T-helper 22 cell (primary cell): ENCODE measurements around the gene INTS11.

ENCODE experiments used
- DNase-seq: peaks from one replicate; pipeline ENCODE4 v3.0.0-alpha.2; 2020; ENCODE audit warnings: low read depth

INTS11 gene

DNA sequence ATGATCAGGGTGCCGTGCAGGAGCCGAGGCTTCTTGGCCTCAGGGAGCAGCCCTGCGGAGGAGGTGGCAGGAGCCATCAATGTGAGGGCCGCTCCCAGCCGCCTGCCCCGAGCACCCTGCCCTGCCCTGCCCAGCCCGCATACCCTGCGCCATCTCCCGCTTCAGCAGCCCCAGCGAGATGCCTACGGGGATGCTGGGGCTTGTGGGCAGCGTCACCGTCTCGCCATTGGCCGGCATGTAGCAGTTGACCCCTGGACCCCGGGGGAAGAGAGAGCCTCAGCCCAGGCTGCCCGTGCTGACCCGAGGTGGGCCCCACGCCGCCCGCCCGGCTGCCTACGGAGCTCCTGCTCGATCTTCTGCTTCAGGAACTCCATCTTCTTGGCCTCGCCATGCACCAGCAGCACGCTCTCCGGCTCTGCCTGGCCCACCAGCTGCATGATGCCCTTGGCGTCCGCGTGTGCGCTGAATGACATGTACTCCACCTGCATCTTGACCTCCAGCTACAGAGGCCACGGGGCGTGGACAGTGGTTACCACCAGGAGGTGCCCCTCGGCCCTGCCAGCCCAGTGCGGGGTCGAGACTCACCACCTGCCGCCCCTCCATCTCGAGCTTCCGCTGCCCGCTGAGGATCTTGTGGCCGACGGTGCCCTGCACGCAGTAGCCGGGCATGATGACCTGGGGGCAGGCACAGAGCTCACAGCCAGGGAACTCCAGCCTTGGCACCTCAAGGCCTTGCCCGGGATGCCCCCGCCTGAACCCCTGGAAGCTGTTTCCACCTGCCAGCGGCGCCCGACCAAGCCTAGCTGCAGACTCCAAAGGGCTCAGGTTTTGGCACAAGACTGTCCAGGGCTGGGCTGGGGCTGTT lies 11.8 kb downstream of the INTS11 start:
- no peak for DNase-seq

DNA sequence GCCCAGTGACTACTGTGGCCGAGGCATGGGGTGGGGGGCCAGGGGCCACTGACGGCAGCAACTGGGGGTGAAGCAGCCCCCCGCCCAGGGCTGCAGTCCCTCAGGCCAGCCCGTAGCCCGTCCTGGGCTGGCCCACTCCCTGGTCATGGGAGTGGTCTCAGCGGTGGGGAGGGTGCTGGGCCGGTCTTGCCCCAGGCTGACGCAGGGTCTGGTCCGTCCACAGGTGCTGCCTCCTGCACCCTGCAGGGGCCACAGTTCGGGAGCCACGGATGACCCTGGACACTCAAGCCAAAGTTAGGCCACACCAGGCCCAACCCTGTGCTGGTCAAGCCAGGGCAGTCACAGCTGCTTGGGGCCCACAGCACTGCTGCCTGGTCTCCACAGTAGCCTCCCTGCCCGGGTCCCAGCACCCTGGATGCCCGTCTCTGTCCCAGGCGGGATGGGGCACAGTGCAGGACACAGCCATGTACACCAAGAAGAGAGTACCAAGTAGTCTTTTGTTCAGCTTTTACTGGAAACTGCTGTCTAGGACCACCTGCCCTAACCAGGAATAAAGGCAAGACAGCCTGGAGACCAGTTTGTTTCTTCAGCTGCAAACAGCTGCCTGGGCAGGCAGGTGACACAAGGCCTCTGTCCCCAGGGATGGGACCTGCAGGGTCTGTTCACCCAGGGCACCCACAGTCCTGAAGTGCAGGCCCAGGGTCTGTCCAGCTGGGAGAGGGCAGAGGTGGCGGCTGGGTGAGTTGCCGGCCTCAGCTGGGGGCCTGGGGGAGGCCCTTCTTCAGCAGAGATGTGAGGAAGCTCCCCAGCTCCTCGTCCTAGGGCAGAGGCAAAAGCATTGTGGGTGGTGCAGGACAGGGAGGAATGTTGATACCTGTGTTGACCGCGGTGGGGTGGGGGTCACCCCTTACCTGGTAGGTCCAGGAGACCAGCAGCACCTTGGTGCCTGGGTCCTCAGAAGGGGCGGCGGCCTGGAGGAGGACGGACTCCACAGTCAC lies 13.1 kb downstream of the INTS11 start:
- no peak for DNase-seq

DNA sequence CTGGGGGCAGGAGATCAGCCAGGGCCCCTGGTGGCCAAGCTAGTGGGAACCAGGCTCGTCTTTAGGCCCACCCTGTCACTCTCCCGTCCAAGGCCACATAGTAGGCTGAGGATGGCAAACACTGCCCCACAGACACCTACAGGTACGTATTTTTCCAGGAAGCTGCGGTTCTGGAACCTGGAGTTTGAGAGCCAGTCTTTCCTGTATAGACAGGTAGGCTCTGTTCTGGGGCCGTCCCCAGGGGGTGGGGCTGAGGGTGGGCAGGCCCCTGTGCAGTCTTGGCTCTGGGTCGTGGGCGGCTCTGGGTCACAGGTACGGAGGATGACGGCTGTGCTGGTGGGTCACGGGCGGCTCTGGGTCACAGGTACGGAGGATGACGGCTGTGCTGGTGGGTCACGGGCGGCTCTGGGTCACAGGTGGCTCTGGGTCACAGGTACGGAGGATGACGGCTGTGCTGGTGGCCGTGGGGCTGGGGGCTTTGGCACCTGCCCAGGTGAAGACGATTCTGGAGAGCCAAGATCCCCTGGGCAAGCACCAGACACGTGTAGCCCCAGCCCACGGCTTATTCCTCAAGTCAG lies 13.9 kb downstream of the INTS11 start:
- DNase-seq: no peak

DNA sequence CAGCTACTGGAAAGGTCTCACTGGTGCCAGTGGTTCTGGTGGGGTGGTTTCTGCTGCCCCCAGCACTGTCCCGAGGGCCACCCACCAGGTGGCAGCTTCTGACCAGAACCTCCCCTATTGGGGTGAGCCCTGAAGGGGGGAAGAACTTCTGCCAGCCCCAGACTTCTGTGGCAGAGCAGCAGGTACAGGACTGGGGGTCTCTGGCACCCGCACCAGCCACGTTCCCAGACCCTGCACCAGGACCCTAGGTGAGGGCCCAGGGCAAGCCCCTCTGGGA lies 14.4 kb downstream of the INTS11 start:
- DNase-seq: no peak

DNA sequence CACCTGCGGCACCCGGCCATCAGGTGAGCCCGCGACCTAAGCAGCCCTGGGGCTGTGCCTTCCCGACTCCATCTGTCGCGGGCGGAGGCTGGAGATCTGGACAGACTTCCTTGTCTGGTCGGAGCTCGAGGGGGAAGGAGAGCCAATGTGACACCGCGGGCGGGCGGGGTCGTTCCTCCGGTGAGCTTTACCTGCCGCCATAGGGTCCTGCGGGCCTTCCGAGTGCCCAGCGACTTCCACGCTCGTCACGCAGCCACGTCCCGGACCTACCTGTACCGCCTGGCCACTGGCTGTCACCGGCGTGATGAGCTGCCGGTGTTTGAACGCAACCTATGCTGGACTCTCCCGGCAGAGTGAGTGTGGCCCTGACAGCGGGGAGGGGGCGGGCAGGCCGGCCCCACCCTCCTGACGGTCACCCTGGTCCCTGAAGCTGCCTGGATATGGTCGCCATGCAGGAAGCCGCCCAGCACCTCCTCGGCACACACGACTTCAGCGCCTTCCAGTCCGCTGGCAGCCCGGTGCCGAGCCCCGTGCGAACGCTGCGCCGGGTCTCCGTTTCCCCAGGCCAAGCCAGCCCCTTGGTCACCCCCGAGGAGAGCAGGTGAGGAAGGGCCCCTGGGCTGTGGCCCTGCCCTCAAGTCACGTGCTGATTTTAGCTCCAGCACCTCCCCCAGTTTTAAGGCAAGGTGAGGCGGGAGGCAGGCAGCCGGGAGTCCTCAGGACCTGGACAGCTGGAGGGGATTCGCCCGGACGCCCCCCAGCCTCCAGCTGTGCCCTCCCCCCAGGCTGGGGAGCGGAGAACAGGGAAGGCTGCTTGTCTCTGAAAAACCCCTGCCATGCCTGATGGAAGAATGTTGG lies 15.0 kb downstream of the INTS11 start:
- DNase-seq: no peak

DNA sequence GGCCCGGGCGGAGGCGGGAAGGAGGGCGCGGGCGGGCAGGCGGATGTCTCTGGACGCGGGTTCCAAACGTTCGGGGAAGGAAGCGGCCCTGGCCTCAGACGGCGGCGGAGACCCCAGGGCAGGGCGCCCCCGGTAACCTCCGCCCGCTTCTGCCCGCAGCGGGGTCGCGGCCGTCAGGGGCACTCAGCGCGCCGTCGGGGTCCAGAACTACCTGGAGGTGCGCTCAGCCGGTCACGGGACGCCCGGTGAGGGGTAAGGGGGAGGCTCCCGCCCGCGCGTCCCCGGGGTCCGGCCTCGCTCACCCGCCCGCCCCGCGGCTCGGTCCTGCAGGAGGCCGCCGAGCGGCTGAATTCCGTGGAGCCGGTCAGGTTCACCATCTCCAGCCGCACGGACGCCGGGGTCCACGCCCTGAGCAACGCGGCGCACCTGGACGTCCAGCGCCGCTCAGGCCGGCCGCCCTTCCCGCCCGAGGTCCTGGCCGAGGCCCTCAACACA lies 15.7 kb downstream of the INTS11 start:
- DNase-seq: no peak

DNA sequence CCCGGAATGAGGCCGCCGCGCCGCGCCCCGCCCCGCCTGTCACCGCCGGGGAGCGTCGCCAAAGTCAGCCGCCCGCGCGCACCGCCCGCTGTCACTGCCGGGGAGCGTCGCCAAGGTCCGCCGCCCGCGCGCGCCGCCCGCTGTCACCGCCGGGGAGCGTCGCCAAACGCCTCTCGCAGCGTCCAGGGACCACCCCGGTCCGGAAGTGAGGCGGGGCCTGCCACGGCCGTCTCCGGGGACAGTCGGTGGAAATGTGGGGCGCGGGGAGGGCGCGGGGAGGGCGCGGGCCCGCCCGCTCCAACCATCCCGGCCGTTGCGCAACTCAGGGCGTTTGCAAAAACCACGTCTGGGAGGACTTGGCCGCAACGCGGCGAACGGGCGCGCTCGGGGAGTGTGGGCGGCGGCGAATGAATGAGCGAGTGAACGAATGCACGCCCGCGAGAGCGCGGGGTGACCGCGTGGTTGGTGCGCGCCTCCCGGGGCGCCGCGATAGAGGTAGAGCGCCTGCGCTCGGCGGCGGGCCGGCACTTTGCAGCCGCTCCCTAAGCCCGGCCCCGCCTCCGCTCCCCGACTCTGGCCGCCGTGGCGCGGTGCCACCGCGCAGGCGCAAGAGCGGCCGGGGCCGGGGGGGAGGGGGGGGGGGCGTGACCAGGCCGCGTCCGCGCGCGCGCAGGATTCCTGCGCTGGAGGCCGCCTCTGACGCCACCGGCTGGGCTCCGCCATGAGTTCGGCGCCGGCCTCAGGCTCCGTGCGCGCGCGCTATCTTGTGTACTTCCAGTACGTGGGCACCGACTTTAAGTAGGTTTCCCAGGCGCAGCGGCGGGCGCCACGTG lies 16.3 kb downstream of the INTS11 start, which contains the start of the genes ACAP3 and PUSL1:
ACAP3 (minus strand) TSS at position 8 of the 833 bp plus-strand sequence. CDS start 115 bp downstream, outside the sequence.
PUSL1 (plus strand) TSS at position 675 of the 833 bp plus-strand sequence; CDS start at position 722, 47 bp downstream.
- peak; percentile 82 for DNase-seq

DNA sequence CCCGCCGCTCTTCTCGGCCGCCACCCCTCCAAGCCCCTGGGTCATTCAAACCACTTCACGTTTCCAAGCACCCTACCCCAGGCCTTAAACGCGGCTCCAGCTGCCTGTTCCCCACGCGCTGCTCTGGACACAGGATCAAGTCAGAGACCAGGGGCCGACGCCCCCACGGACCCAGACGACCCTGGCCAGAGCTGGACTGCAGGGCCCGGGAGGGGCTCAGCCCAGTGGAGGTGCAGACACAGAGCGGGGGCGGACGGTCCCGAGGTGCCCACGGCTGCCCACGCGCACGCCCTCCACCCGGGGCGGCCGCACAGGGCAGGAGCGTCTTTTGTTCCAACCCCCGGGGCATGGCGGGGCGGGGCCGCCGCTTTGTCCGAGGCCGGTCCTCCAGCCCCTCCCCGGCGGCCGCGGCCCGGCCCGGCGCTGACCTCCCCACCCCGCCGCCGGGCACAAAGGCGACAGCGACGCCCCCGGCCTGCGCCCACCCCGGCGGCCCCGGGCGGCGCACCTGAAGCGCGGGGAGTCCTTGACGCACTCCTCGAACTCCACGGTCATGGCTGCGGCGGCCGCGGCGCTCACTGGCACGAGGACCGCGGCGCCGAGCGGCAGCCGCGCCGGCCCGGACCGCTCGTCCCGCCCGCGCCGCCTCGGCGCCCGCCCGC lies 17.1 kb downstream of the INTS11 start:
- no peak for DNase-seq

DNA sequence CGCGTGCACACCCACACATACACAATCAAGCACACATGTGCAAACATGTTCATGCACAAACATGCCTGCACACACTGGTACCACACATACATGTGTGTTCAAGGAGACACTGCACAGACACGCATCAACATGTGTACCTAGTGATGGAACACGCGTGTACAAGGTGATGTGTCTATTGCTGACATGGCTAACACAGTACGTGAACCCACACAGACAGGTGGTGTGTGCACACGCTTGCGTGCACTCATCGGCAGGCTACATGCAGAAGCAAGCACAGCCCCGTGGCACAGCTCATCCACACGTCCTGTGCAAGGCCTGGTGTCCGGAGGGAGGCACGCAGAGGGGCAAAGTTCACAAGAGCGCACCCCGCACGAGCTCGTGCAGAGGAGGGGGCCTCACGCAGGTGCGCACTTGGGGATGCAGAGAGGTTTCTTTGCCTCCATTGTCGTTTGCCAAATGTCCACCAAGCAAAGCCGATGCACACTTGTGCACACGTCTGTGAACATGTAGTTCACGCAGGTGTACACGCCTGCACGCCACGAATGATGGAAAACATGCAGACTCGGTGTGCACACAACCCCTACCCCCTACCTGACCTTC lies 17.7 kb downstream of the INTS11 start:
- DNase-seq: no peak

DNA sequence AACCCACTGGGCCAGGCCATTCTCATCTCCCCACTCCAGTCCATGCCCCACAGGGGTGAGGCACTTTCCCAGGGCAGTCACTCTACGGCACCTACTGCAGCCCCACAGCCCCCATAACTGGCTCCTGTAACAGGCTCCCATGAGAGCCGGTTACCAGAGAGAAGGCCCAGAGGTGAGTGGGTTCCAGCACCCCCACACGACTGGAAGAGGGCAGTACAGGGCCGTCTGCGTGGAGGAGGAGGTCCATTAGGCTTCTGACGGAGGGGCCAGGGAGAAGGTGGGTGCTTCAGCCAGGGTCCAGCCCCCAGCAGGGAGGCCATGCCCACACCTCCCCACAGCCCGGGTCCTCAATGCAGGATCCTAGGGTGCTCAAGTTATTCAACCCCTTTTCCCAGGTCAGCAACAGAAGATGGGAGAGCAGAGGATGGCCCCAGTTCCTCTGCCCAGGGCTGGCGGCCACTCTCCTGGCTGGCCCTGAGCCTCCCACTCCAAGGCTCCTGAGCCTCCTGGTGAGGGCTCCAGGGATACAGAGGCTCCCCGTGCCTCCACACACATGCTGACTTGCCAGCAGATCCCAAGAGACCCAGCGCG lies 18.3 kb downstream of the INTS11 start:
- no peak for DNase-seq

DNA sequence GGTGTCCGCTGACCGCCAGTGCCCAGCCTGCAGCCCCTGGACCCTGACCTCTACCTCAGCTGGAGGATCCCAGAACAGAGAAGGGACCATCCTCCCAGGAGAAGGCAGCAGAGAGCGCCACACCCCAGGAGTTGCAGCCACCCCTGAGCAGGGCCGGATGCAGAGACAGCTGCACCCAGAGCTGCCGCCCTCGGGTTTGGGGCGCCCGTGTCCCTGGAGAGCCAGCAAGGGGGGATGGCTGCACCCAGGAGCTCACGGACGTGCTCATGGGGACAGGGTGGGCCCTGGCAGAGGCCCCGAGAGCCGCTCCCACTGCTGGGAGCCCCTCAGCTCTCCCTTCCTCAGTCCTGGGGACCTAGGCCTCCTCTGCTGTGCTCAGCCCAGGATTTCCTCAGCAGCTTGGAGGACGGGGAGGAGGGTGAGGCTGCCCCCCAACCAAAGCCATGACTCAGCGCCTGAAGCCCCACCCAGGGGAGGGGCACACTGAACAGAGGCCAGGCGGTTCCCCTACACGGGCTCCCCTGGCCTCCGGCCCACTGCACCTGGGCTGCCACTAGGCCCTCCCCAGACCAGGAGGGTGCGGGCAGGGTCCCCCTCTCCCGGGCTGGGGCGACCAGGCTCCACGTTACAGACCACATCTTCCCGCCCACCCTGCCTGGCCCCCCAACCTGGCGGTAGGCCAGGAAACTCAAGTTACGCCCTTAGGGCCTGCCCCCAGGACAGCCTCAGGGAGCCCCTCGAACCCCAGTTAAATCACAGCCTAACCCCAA lies 19.0 kb downstream of the INTS11 start:
- peak; percentile 61 for DNase-seq

DNA sequence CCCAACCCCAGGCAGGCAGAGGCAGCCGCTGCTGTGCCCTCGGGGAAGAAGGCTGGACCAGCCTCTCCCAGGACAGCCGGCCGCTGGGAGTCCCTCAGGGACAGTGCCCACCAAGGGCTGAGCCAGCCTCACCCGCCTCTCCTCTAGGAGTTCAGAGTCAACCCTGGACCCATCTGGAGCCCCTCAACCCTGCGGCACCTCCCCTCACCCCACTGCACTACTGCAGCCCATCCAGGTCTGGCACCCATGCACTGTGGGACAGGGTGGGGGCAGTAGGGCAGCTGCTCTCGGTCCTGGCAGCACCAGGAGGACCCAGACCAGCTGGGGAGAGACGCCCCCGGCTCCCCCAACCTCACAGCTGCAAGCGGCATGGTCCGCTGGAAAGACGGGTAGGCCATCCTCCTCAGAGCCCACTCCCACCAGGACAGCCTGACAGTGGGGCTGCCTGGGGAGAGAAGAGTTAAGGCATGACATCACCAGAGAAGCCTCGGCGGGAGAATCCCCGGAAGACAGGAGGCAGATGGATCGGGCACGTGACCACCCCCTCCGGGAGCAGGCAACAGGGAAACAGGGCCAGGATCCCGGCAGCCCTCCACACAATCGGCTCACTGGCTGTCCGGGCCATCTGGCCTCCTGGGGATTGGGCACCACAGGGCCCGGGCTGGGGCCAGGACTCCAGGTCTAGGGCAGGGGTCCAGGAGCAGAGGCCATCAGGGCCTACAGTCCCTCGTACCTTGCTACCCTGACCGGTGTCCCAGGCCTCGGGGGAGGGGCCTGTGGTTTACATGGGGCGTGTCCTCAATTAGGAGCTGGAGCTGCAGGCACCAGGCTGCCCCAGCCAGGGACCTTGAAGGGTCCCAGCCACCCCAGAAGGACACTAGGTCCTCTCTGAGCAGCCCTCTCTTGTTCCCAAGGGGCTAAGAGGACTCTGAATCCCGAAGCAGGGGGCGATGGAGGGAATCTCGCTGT lies 19.8 kb downstream of the INTS11 start:
- no peak for DNase-seq

DNA sequence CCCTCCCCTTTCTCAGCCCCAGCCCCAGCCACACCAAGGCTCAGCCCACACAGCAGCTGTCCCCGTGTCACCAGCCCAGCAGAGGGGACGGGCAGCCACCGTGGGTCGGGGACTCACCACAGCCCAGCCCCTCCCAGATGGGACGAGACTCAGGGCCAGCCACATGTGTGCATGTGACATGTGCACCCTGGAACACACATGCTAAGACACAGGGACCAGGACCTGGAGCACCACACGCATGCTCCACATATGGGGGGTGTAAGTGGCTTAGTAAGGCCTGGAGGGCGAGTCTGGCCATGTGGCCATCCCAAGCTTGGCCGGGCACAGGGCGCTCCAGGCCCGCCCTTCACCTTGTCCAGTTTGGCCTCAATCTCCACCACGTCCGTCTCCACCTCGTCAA lies 20.7 kb downstream of the INTS11 start:
- DNase-seq: no peak

DNA sequence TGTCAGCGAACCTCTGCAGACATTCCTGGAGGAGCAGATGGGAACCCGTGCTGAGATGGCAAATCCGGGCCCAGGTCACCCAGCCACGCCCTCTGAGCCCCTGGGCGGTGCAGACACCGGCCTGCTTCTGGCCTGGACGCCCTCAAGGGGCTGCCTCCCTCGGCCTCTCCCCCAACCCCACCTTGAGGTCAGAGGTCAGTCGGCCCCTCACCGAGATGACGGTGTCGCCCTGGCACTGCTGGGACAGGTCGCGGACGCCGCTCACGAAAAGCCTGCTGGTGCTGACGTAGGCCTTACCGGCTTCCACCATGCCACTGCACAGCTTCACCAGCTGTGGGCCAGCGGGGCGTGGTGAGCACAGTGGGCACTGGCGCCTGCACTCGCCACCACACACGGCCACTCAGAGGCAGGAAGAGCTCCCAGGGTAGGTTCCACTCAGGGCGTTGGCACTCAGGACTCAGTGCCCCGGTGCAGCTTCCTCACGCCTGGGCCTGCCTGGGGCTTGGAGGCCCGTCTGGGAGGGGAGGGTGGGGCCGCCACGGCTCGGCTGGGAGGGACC lies 21.4 kb downstream of the INTS11 start:
- DNase-seq: no peak

DNA sequence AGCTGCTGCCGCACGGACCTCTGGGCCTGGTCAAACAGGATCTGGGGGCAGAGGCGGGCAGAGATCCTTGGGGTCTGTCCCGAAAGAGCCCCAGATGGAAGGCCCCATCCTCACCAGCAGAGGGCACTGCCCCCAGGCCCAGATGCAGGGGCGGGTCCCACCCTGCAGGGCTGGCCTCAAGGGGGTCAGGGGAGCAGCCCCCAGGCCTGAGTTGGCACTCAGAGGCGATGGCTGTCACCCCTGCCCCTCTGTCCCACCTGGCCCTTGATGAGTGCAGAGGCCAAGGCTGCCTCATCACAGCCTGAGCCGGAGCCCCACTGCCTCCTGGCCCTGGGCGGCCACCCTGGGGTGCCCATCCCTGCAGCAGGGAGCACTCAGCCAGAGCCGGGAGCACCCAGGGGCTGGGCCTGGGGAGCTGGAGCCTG lies 22.4 kb downstream of the INTS11 start:
- no peak for DNase-seq

DNA sequence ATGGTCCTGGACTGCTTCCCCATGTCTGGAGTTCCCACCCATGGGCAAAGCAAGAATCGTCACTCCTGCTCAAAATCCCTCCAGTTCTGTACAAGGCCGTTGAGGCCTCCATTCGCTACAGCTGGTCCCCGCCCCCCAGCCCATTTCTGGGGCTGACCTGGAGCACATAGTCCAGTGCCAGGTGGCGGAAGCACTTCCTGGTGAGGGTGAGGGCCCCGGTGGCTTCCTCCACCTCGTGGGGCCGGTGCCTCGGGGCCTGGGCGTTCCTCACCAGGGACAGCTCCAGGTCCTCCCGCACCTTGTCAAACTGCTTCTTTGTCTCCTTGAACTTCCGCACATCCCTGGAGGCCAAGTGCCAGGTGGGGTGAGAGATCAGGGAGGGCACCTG lies 24.1 kb downstream of the INTS11 start:
- DNase-seq: no peak
